ENCODE measurements around the gene ATP2B3.
A peak's percentile ranks its signal among the peaks of the same experiment; 100 is the strongest.

Gene ATP2B3

DNA sequence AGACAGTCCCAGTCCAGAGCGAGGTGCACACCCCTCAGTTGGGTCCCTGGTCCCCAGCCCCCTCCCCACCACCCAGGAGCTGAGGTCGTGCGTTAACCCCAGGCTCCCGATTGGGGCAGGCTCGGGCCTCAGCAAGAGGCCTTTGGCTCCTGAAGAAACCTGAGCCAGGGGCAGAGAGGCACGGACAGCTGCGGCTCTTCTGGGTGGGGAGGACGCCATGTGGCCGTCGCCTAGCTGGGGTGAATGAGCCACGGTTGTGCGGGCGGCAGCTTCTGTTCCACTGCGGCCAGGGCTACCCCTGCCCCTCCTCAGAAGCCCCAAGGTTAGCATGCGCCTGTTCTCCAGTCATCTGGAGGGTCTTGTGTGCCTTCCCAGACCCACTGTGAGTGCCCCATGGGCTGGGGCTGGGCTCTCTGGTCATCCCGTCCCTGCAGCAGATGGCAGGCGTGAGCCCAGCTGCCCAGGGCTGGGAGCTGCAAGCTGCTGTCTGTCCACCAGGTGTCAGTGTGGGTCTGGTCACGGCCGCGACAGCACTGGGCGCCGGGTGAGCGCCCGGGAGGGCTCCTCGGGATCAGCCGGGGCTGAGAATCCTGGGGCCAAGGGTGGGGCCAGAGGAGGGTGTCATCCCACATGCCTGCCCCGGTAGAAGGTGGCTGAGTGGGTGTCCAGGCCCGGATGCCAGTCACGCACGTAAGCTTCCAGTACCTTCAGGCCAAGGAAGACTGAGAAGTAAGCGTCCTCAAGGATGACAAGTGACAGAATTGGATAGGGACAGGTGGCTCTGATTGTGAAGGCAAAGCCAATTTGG, 21.9 kb downstream of the ATP2B3 start:
- peak; percentile 40 for DNase-seq

DNA sequence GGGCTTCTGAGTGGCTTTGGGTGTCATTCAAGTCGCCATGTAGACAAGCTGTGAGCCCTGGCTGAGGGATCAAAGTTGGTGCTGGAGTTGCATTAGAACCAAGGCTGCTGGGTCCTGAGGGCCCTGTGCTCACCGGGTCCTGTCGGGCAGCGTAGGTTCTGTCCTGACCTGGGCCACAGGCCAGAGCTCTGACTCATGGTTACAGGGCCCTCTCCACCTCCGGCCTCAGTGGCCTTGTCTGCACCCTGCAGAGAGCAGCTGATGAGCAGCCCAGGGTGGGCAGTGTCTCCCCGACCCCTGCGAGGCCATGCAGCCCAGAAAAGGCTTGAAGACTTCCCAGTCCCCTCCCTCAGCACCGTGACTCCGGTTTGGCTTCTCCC, 22.5 kb downstream of the ATP2B3 start:
- DNase-seq: no peak

DNA sequence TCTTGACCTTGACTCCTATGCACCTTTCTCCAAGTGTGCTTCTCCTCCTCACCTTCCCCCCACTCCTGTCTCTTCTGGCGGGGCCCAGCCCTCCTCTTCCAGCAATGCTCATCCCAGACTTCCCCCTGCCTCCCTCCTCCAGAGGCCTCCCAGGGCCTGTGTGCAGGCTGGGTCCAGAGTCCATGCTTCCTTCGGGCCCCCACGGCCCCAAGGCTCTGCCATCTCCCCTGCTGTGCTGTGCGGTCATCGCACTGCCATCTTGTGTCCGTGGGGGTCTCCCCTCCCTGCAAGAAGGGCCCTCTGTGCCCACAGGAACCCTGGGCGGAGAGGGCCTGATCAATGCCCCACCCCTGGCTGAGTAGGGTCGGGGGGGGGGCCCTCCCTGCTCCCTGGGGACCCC, 27.3 kb downstream of the ATP2B3 start:
- DNase-seq: no peak

DNA sequence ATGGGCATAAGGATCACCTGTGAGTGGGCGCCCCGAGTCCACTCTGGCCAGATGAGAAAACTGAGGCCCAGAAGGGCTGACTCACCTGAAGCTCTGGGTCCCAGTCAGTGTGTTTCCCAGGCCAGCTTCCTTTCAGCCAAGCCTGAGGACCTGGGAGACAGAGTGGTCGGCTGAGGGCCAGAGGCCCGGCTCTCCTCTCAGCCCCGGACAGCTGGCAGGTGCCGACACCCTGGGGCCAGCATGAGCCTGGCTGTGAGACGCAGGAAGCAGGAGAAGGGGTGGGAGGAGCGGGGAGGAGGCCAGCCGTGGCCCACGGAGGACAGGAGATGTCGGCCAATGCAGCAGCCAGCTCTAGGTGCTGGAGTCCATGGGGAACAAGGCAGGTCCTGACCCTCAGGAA, 28.9 kb downstream of the ATP2B3 start:
- DNase-seq: no peak

DNA sequence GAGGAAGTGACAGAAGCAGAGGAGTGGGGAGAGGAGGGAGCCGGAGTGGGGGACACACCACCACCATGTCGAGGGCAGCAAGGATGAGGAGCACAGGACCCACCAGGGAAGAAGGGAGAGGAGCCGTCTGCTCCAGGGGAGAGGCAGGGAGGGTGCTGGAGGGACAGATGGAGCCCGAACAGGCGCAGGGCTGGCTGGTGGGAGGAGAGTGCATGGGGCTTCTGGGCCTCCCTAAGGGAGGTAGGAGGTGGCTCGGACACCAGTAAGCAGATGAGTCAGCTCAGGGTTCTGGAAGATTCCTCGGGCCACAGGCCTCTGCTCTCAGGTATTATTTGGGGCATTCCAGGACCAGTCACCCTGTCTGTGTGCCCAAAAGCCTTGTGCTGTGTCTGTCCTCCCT, 29.8 kb downstream of the ATP2B3 start:
- no peak for DNase-seq

DNA sequence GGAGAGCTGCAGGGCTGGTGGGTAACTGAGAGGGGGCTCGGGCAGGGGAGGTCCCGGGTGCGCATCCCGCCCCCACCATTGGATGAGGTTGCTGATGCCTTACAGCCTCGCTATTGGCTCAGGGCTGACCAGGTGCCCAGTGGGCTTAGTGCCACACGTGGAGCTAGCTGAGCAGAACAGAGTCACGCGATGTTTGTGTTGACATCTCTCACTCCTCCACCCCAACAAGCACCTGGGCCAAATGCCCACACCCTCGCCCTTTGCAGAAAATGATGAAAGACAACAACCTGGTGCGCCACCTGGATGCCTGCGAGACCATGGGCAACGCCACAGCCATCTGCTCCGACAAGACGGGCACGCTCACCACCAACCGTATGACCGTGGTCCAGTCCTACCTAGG, 31.8 kb downstream of the ATP2B3 start:
- DNase-seq: no peak

DNA sequence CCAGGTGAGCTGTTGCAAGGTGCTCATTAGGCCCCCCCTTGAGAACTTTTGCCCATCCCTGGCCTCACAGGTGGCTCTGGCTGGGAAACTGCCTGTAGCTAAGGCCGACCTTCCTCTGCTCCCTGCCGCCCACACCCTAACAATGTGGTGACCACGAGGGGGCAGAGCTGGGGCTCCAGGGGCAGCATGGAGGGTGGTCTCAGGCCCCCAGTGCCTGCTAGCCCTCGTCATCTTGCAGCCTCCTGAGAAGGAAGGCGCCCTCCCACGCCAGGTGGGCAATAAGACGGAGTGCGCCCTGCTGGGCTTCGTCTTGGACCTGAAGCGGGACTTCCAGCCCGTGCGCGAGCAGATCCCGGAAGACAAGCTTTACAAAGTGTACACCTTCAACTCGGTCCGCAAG, 32.4 kb downstream of the ATP2B3 start:
- no peak for DNase-seq

DNA sequence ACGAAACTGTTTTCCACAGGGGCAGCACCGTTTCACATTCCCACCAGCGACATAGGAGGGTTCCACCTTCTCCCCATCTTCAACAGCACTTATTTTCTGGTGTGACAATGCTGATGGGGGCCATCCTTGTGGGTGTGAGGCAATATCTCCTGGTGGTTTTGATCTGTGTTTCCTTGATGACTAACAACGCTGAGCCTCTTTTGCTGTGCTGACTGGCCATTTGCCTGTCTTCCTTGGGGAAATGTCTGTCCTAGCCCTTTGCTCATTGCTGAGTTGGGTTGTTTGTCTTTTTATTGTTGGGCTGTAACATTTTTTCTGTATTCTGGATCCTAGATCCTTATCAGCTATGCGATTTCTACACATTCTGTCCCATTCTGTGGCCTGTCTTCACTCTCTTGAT, 33.7 kb downstream of the ATP2B3 start:
- DNase-seq: no peak

DNA sequence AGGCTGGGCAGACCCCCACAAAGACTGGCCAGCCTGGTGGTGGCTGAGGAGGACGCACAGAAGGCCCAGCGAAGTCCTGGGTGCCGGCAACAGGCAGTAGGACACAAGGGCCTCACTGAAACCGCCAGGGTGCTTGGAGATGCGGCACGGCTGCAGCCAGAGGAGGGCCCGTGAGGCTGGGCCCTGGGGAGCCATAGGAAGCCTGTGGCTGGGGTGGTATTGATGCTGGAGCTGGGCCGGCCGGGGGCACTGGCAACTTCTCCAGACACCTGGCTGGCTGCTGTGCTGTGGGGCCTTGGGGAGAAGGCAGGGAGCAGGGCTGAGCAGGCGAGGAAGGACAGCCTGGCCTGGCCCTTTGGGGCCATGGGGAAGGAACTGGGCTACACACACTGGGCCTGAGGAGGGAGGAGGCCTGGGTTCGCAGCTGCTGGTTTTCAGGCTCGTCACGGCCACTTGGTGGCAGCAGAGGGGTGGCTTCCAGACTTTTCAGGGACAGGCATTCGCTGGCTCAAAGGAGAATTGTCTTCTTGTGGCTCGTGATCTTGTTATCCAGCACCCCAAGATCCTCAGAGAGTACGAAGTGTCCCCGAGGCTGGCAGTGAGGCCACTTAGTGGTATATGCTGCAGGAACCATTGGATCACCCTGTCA, 37.2 kb downstream of the ATP2B3 start:
- DNase-seq: peak; percentile 20

DNA sequence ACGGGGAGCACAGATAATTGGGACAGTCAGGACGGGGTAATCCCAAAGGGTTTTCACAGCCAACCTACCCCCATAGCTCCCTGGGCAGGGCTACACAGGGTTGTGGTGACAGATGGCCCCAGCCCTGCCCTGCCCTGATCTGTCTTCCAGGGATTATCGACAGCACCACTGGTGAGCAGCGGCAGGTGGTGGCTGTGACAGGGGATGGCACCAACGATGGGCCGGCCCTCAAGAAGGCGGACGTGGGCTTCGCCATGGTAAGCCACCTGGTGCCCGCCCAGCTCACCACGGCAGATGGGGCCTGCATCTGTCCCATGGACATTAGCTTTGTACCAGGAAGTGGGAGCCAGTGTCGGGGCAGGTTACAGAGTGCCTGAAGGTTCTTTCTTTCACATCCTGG, 39.3 kb downstream of the ATP2B3 start:
- no peak for DNase-seq

DNA sequence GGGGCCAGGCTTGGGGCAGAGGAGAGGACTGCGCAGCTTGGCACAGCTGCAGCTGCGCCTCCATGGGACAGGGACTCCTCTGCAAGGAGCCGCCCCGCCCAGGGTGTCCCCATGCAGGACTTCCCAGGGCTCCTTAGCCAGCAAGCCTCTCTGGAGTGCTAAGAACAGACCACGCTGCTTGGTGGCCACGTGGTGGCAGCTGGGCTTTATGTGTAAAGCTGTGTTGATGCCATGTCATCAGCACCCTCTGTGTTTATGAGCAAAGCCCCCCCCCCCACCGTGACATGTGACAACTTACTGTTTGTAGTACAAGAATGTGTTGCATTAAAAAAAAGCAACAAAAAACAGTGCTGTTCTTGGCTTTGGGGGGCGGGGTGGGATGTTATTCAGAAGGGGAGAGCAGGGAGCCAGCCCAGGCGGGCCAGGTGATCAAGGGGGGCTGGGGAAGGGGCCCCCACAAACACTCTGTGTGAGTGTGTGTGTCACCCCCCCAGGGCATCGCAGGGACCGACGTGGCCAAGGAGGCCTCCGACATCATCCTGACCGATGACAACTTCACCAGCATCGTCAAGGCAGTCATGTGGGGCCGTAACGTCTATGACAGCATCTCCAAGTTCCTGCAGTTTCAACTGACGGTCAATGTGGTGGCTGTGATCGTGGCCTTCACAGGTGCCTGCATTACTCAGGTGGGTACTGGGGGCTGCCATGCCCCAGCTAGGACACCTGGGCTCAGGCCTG, 40.3 kb downstream of the ATP2B3 start:
- DNase-seq: no peak

DNA sequence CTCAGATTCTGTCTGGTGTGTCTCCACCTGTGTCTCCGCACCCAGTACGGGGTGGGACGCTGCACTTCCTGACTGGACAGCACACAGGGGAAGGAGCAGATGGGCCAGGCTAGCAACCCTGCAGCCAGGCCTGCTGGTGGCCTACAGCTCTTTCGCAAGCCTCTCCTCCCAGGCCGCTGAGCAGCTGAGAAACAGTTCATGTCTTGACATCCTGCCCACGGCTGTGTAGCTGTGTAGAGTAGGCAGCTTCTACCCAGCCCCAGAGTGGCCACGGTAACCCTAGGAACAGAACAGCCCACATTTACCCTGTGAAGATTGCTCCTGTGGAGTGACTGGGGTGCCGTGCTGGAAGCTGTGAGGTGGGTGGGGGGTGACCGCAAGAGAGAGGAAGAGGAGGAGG, 42.6 kb downstream of the ATP2B3 start:
- DNase-seq: no peak

DNA sequence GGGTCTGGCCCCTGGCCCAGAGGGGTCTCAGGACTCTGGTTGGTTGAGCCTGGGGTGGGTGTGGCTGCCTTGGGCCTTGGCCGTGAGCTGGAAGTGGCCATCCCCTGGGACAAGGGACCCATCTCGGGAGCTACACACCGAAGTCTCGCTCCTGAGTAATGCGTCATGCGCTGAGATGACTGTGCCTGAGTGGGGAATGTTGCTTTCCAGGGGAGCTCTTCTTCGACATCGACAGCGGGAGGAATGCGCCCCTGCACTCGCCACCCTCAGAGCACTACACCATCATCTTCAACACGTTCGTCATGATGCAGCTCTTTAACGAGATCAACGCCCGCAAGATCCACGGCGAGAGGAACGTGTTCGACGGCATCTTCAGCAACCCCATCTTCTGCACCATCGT, 43.0 kb downstream of the ATP2B3 start:
- DNase-seq: no peak

DNA sequence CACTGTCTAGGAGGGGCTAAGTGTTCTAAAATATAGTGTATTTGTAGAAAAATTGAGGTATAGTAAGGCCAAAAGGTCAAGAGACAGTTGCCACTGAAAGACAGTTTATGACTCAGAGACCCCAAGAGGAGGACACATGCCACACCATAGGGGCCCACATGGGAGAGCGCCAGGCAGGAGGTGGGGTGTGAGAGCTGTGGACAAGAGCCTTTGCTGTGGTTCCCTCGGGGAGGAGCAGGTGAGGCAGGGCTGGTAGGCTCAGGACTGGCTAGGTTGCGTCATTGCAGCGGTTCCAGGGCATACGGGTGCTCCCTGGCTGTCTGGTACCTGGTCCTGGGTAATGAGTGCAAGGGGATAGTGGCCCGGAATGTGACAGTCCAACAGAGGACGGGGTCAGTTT, 43.9 kb downstream of the ATP2B3 start:
- no peak for DNase-seq

DNA sequence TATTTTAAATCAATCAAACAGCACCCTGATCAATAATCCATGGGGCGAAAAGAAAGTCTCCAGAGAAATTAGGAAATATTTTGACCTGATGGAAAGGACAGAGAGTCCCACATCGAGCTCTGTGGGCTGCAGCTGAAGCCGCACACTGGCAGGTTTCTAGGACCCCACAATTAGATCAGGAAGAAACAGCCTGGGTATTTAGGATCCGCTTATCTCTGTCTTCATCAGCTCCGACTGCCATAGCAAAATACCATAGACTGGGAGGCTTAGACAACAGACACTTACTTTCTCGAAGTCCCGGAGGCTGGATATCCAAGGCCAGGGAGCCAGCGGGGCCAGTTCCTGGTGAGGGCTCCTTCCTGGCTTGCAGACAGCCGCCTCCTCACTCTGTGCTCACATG, 45.1 kb downstream of the ATP2B3 start:
- no peak for DNase-seq

DNA sequence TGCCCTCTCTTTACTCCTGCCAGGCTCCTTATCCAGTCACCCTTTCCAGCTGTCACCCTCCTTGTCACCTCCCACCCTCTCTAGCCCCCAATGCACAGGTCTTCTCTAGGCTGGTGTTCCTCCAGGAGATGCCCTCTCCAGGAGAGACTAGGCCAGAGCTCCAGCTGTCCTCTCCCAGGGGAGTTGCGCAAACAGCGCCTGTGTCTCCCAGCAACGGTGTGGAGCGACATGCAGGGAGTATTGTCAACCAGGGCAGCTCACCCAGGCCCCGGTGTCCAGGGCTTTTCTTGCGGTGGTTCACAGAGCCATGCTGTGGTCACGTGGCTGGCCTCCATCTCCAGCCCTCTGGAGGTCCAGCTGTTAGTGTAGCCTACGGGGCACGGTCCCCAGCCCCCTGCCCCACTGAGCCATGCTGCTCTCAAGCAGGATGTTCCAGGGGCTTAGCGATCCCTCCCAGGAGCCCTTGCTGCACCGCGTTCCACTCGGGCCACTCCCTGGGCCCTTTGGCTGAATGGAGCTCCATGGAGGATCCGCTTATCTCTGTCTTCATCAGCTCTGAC, 46.7 kb downstream of the ATP2B3 start:
- DNase-seq: no peak

DNA sequence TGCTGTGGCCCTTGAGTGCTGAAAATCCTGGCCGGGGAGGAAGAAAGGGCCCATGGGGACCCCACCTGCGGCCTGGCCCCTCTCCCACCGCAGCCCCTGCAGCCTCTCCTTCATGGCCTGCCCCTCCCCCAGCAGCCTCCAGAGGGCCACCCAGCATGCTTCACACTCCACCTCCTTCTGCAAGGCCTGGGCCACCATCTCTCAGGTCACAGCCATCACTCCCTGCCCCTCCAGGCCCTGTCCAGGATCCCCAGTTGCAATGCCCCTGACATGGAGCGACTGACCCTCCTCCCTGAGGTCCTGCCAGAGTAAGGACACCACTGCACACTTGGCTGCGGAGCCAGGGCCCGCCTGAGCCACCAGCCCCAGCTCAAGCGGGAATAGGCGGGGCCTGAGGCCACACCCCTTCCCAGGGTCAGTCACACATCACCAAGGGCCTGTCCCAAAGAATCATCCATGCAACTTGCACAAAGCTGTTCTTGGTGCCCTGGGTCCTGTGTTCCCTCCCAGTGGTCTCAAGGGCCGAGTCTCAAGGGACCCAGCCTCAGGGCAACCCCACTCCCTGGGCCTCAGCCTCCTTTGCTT, 48.6 kb downstream of the ATP2B3 start:
- DNase-seq: no peak

DNA sequence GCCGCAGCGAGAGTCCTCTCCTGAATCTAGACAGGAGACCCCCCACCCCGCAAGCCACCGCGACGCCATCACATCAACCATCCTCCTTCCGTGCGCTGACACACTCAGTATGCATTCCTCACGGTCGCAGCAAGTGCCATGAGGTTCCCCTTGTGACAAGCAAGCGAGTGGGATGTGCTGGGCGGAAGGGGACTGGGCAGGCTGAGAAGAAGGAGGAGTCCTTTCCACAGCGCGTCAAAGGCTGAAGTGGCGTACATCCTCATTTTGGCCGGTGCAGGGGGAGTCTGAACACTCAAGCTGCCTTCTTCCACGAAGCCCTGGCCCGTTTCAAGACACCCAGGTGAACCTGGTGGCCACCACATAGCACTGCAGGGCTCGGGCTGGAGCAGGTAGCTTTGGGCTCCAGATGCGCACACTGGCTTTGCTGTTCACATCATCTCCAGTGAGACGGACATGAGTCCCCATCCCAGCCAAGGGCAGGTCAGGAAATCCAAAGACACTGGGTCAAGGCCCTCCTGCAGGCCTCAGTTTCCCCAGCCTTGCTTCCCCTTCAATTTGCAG, 51.1 kb downstream of the ATP2B3 start:
- DNase-seq: no peak

DNA sequence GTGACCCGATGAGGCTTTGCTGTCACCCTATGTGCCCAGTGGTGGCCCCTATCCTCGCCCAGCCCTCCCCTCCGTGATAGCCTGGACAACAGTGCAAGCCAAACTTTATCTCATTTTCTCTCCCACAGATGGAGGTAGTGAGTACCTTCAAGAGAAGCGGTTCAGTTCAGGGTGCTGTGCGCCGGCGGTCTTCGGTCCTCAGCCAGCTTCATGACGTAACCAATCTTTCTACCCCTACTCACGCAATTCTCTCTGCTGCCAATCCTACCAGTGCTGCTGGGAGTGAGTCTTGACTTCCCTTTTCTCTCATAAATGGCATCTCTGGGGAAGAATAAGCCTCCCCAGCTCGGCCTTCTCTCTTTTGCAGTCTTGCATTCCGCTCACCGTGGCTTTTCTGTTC, 52.0 kb downstream of the ATP2B3 start:
- DNase-seq: no peak

DNA sequence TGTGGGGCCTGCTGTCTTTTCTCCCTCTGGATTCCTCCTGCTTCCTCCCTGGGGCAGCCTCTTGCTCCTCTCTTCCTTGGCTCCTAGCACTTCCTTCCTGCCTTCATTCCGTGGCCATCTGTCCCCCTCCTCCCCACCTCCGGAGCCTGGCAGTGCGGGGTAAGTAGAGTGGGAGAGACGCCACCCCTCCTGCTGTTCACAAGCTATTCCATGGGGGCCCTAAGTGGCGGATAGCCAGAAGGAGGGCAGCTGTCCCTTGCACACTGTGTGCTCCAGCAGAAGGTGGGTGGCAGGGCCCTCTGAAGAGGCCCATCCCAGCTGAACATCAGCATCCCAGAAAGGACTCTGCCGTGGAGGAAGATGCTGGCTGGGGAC, 54.1 kb downstream of the ATP2B3 start:
- DNase-seq: no peak

DNA sequence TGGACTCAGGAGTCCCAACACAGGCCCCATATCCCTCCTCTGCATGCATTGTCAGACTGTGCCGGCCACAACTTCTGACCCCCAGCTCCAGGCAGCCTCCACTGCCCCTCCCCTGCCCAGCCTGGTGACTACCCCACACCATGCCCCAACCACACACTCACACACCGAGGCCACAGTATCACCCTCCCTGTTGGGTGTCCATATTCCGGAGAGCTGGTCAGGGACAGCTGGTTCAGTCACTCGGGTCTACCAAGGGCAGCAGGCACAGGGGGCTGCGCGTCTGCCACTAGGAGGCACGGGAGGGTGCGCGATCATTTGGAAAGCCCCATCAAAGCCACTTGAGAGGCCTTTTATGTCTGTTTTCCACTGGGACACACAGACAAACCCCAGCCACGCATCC, 55.2 kb downstream of the ATP2B3 start:
- no peak for DNase-seq

DNA sequence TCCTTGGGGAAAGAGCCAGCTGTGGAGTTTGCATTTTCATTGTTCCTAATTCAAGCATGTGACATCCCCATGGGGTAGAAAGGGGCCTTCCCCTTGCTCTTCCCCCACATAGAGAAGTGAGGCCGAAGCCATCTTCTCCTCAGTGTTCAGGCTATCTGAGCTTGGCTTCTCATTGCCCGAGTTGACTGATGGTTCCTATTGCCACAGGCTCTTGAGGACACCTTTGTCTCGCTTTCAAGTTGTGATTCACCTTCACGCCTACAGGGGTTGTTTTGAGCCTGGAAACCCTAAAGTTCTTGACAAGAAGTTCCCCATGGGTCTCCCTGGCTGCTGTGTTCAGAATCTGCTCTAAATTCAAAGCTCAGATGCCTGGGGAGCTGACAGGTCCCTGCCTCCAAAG, 56.5 kb downstream of the ATP2B3 start:
- DNase-seq: no peak

DNA sequence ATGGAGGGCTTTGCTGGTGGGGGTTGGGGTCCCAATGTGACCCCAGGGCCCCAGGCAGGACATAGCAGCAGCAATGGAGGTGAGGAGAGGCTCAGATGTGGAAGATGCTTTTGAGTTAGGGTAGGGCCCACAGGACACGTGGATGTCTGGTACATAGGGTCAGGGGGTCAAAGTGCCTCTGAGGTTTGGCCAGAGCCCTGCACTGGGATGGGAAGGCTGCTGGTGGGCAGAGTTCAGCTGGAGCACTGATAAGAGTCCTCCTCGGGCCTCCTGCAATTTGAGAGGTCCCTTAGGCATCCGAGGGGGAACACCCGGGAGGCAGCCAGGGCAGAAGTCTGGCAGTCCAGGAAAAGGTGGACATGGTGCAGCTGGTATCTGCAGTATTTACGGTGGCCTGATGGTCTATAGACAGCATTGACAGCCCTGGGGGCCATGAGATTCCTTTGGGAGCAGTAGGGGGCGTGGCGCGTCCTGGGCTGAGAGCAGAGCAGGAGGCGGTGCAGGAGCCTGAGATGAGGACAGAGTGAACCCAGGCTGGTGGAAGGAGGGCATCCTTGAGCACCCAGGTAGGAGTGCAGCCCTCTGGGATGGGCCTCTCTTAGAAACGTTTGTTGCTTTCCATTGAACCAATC, 58.9 kb downstream of the ATP2B3 start:
- no peak for DNase-seq

Data from NCI-H1092 (cell line).